HG03457 (cell line): ENCODE measurements around the gene NT5C.
"Not testable (repeated sequence)": the region's sequence is repeated elsewhere in the genome, so short reads cannot be mapped to it uniquely, and the experiment has no call there.

Experiments used
- ATAC-seq: cut with Tn5 transposase; IDR thresholded peaks from one replicate; pipeline ENCODE4 v1.9.1; 2021; ENCODE audit warnings: moderate number of reproducible peaks; ENCODE audit not compliant: unreplicated experiment

Gene NT5C

GRCh38 chr17:75146592-75146991, 15.1 kb upstream of the NT5C start:
- no peak for ATAC-seq

- ATAC-seq = no peak
Observed at GRCh38 chr17:75144816-75145512, 13.4 kb upstream of the NT5C start.

GRCh38 chr17:75142236-75142971, 10.9 kb upstream of the NT5C start:
- ATAC-seq = no peak

GRCh38 chr17:75138519-75138918, 7.0 kb upstream of the NT5C start:
- no peak for ATAC-seq

GRCh38 chr17:75137762-75138161, 6.2 kb upstream of the NT5C start:
- not testable (repeated sequence) for ATAC-seq

- no peak for ATAC-seq
Observed at GRCh38 chr17:75135946-75136345, 4.4 kb upstream of the NT5C start.

GRCh38 chr17:75135452-75135851, 3.9 kb upstream of the NT5C start:
- ATAC-seq = no peak

- ATAC-seq = not testable (repeated sequence)
Observed at GRCh38 chr17:75133607-75134347, 2.2 kb upstream of the NT5C start.

GRCh38 chr17:75133001-75133400, 1.5 kb upstream of the NT5C start:
- no peak for ATAC-seq

- not testable (repeated sequence) for ATAC-seq
Observed at GRCh38 chr17:75132018-75133000, 767 bp upstream of the NT5C start.

GRCh38 chr17:75130632-75131277, 787 bp downstream of the NT5C start:
- ATAC-seq = no peak

GRCh38 chr17:75130059-75130631, 1.4 kb downstream of the NT5C start:
- no peak for ATAC-seq

- no peak for ATAC-seq
Observed at GRCh38 chr17:75129576-75129975, 2.0 kb downstream of the NT5C start.

GRCh38 chr17:75128694-75129505, 2.6 kb downstream of the NT5C start:
- no peak for ATAC-seq

GRCh38 chr17:75127936-75128335, 3.6 kb downstream of the NT5C start:
- not testable (repeated sequence) for ATAC-seq

GRCh38 chr17:75126954-75127353, 4.6 kb downstream of the NT5C start:
- no peak for ATAC-seq

- ATAC-seq = no peak
Observed at GRCh38 chr17:75125984-75126383, 5.6 kb downstream of the NT5C start.

GRCh38 chr17:75124819-75125162, 6.8 kb downstream of the NT5C start:
- no peak for ATAC-seq
